GM18909 (cell line): Measurements from ENCODE around the gene NEIL3.

ENCODE experiments used
- ATAC-seq: cut with Tn5 transposase; IDR thresholded peaks from one replicate; pipeline ENCODE4 v1.9.1; 2021; ENCODE audit warnings: mild to moderate bottlenecking; ENCODE audit not compliant: unreplicated experiment, poor library complexity

Gene NEIL3

GRCh38 chr4:177356921-177357320 lies 47.2 kb downstream of the NEIL3 start:
- no peak for ATAC-seq

DNA sequence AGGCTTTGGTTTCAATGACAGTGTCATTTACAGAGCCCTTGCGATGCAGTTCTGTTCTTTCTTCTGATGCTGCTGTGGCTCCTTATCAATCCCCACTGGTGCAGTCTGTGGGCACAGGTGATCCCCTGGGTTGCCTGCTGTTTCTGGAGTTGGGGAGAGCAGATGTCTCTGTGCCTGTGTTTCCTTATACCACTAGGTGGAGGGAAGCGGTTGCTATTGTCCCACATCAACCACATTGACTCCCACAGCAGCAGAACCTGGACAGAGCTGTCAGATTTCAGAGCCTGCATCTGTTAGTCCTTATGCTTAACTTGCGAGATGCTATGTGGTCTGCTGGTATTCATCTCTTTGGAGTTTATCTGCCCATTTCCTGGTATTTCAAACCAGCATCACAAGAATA lies 57.7 kb downstream of the NEIL3 start:
- no peak for ATAC-seq

DNA sequence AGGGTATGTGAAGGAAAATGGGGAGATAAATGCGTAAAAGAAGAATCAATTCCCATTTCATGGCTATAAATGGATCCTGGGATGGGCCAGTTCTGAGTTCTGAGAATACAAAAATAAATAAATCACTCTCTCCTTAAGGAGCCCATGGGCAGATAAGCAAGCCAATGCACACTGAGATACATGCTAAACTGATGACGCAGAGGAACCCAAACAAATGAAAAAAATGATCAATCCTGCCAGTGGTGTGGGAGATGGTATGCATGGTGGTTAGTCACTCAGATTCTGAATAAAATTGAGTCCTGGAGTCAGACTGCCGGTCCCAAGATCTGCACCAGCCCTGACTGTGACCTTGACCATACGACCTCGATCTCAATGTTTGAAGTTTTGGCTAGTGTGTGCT lies 59.7 kb downstream of the NEIL3 start:
- no peak for ATAC-seq

DNA sequence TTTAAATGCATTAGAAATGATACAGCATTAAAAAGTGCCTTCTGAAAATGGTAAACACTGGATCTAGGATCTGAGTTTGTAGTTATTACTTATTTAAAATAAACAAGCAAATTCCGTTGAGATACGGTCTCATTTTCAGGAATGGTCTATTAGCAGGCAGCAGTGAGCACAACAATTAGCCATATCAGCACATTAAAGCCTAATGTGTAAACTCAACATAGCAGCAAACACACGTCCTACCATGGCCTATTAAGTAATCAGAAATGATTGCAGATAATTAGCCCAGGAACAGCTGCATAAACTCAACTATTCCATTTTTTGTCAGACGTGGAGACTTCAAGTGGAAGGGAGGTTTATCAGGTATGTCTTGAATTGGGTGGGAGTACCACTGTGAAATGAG lies 61.8 kb downstream of the NEIL3 start:
- no peak for ATAC-seq

DNA sequence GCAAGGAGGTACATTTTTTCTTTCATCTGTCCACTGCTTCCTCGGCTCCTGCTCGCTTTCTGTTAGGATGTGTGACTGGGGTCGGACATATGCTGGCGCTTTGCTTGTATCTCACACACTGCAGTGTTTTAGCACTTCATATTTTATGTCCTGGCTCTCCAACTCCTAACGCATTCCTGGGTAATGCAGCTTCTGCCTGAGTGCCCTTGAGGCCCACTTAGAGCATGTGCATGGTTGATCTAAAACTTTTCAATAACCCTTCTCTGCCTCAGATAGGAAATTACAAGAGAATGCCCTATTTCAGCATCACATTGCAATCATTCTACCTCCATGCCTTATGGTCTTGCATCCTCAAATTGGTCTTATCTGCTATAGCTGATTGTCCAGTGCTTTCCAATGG lies 65.3 kb downstream of the NEIL3 start:
- ATAC-seq: no peak

- ATAC-seq: no peak
Measured at GRCh38 chr4:177375372-177375771, 65.7 kb downstream of the NEIL3 start.

- no peak for ATAC-seq
Measured at GRCh38 chr4:177376024-177376423, 66.3 kb downstream of the NEIL3 start.

- ATAC-seq: no peak
Measured at GRCh38 chr4:177380730-177381287, 71.1 kb downstream of the NEIL3 start.

DNA sequence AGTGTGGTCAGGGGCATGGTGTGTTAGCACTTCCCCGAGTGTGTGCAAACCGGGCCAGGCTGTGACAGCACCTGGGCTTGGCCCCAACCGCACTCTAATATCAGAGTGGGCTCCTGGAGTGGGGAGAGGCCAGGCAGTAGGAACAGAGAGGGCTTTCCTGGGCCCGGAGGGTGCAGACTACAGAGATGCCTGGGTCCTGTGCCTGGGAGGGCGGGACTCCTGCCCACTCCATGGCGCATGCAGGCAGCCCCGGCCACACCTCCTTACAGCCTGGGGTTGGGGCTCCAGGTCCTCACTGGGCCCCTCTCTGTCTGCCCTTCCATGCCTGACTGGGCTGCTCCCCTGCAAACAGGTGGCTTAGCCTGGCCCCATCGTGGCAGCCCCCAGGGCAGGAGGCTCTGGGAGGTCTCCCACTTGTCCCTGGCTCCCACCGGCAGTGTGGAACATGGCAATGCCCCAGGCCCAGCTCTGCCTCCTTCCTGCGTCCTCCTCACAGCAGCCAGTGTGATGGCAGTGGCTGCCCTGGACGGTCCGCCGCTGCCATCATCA lies 72.2 kb downstream of the NEIL3 start:
- no peak for ATAC-seq

GRCh38 chr4:177384856-177385397 lies 75.3 kb downstream of the NEIL3 start:
- ATAC-seq: no peak

DNA sequence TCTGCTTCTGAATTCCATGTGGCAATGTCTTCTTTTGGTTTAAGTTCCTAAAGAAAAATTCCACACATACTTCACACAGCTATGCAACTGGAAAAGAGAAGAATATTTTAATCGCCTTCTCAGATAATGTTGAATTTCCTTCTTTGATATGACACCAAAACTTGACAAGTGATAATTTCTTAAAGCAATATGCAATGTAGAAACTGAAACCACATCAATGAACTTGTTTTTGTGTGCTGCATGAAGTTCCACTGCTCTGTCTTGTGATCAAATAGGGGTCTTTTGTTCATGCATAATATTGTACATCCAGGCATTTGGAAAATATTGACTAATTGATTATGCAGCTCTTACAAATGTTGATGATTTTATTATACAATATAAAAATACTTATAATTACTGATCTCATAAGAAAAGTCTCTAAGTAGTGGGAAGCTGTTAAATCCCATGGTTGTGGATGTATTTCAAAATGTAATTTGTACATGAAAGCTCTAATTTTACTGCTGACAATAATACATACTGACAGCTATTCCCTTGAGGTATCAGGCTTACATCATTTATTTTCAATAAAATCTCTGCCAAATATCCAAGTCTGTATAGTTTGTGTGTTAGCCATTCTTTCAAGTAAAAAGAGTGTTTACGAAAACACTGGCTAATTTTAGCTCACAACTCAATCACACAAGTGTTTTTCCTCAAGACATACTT lies 76.1 kb downstream of the NEIL3 start:
- no peak for ATAC-seq

DNA sequence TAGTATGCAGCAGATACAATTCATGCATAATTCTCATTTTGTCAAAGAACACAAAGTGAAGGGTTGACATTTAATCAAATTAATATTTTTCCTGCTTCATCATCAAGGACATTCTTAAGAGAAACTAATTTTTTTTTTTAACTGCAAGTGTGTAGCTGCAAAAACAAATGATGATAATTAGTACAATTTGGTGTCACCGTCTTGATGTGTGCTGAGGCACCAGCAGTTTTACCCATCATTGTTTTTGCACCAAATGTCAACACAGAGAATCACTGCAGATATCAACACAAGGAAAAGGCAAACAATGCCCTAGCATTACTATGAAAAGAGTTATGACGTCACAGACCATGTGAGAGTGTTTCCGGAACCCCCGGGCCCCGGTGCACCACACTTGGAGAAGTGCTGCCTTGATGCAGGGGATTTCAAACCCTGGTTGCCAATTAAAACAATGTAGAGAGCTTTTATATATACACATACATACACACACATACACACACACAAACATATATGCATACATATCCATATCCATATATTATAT lies 76.7 kb downstream of the NEIL3 start:
- no peak for ATAC-seq

DNA sequence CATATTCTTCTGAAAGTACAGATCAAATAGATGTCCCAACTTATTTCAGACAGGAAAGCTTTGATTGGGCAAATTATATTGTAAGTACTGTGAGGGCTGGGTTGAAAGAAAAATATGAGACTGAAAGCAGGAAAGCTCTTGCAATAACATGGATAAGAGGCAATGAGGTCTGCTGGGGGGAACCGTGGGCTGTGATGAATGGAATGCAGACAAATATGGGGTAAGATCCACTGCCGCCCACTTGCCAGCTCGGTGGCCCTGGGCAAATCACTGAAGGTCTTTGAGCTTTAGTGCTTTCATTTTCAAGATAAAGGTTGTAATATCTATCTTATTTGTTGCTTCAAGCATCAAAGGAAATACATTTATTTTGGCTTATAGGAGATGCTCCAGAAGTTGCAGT lies 81.6 kb downstream of the NEIL3 start:
- ATAC-seq: no peak

DNA sequence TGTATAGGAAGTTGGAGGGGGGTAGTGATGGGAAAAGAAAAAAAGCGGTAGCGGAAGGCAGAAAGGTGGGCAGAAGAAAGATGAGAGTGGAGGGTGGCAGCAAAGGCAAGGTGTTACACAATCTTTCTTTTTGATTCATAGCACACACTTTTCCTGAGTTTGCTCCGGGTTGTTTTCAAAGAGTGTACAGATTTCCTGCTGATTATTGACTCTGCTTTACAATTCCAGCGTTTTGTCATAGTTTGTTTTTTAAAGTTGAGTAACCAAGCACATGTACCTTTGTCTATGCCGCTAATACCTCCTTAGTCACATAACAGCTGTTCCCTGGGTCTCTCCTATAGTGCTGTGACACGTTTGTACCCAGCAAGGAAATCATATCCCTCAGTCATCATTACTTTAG lies 82.3 kb downstream of the NEIL3 start:
- ATAC-seq: no peak

- ATAC-seq: peak; percentile 71
Measured at GRCh38 chr4:177393236-177393635, 83.6 kb downstream of the NEIL3 start.

DNA sequence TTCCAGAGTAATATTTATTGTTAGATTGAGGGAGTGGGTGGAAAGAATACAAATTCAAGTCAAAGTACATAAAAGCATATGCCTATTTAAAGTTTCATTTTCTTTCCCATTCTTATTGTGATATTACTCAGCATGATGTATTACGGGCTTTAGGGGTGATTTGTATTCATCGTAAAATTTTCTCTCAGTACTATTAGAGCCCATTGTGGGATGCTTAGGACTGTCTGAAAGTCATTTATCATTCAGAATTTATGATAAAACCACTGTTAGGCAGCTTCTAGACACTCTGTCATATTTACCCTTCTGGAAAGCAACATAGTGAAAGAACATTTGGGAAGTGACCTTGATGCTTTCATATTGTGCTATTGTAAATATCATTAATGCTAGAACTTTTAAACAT lies 86.7 kb downstream of the NEIL3 start:
- no peak for ATAC-seq

DNA sequence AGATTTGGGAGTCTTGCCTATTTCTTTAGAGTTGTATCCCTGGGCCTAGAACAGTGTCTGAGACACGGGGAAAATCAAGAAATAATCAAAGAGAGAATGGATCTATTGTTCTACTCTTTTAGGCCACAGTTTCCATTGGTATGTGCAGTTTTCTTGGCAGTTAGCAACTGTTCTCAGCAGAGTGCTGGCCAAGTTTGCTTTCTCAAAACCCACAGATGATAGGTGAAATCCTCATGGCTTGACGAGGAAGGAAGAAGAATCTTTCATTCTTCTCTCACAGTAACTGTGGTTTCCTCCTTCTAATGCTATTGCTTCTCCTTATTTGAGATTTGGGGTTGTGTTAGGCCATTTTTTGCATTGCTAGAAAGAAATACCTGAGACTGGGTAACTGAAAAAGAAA lies 90.4 kb downstream of the NEIL3 start:
- ATAC-seq: no peak

DNA sequence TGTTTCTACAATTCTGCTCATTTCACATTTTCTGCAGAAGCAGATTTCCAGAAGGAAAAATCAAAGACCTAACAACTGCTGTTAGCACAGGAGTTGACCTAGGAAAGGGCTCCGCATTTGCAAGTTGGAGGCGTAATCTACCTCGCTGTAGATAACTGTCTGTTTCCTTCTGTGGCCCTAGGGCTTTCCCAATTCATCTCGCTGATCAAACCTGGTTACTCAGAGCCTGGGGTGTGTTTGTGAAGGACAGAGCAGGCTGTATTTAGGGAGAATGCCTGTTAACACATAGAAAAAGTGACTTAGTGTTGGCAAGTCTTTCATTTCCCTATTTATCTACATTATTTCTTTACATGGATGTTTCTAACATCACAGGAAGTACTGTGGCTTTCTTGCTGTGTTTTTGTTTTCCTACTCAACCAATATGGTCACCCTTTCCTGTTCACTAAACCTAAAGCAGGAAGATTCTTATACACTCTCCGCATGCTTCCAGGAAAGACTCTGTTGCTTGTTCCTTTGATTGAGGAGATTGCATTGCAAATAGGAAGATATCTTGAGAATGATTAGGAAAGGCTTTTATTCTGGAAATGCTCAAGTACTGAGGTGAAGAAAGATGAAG lies 92.1 kb downstream of the NEIL3 start:
- no peak for ATAC-seq

- ATAC-seq: no peak
Measured at GRCh38 chr4:177403746-177404145, 94.1 kb downstream of the NEIL3 start.

DNA sequence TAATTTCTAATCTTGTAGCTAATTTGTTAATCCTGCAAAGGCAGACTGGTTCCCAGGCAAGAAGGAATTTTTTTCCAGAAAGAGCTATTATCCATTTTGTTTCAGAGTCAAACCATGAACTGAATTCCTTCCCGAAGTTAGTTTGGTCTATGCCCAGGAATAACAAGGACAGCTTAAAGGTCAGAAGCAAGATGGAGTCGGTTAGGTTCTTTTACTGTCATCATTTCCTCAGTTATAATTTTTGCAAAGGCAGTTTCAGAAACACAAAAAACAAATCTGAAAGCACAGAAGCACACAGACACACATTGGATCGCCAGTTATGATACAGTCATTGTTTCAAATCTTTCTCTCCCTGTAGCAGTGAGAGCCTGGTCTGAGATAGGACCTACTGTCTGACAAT lies 94.7 kb downstream of the NEIL3 start:
- ATAC-seq: no peak

DNA sequence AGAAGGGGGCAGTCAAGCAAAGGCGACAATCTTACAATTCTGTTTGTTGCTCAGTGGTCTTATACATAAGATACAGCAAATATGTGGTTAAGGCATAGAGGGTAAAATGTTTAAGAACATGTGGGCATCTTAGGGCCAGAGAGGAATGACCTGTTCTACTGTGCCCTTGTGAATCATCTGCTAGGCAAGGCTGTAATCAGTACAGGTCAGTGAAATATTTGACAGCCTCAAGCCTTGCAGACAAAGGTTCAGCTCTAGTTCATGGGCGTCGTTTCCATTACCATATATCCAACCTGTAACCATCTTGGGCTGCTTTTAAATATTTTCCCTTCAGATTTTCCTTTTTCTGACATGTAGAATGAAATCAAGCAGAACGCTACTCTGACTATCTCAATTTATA lies 95.3 kb downstream of the NEIL3 start:
- no peak for ATAC-seq
